ENCODE measurements around the gene RNF187.

The RNF187 gene

GRCh38 chr1:228544921-228545591, 57.9 kb downstream of the RNF187 start:
- no peak for DNase-seq (ENCODE audit: low spot score)
